Muscle of back (tissue), 11 donors: ENCODE data around the gene CSE1L. TPM values are rescaled to one million over a fixed set of nuclear protein-coding genes. Genes with fewer than 3 reads are reported as not detected.
"Not testable (repeated sequence)": the region's sequence is repeated elsewhere in the genome, so short reads cannot be mapped to it uniquely, and the experiment has no call there.

Experiments
- DNase-seq, 3 donors: peaks; one replicate each; pipeline versions ENCODE4 v3.0.0 to v3.0.0-alpha.2; 2013
- polyA plus RNA-seq, 10 donors: library from polyadenylated mRNA; unstranded; fragments of 120-200 nt; gene quantifications; one replicate each; pipeline ENCODE4 v1.2.1, GENCODE V29; 2013; ENCODE audit not compliant: insufficient read length in 10 of 10

CSE1L gene
- polyA plus RNA-seq, 10 donors = 53.3 to 75.2 (median 64.3) TPM

GRCh38 chr20:49112596-49113274, 66.6 kb downstream of the CSE1L start:
- DNase-seq = no peak

GRCh38 chr20:49115564-49115963, 69.5 kb downstream of the CSE1L start:
- DNase-seq = no peak

GRCh38 chr20:49118307-49118706, 72.2 kb downstream of the CSE1L start:
- DNase-seq = no peak

GRCh38 chr20:49119988-49120387, 73.9 kb downstream of the CSE1L start:
- no peak for DNase-seq

DNA sequence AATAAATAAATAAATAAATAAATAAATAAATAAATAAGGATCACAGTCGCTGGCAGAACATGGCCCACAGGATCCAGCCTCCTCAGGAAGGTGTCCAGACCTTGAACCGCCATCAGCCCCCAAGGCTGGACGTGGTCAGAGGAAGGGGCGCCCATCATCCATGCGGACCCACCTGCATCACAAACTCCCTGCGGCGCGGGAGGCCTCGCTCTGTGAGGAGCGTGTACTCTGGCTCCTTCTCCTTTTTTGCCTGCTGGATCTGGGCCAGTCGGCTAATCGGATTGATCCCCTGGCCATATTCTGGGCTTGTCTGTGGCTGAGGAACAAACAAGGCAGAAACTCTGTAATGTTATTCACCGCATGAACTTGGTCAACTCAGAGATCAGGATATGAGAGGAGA, 76.8 kb downstream of the CSE1L start:
- DNase-seq = no peak

GRCh38 chr20:49123982-49124381, 77.9 kb downstream of the CSE1L start:
- no peak for DNase-seq

- DNase-seq = peak; percentile 61 to 79 (median 69)
Measured at GRCh38 chr20:49132995-49133478, 86.9 kb downstream of the CSE1L start.

- DNase-seq = no peak
Measured at GRCh38 chr20:49133571-49133970, 87.5 kb downstream of the CSE1L start.

DNA sequence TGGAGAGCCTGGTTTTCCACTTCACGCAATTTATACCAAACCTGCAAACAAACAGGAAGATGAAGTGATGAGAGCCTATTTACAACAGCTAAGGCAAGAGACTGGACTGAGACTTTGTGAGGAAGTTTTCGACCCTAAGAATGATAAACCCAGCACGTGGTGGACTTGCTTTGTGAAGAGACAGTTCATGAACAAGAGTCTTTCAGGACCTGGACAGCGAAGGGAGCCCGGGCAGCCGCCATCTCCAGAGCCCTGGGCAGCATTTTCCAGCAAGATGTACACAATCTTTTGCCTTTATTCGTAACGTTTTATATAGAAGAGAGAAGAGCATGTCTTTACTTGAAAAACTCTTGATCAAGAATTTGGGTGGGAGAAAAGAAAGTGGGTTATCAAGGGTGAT, 88.7 kb downstream of the CSE1L start:
- not testable (repeated sequence) for DNase-seq

GRCh38 chr20:49136817-49137571, 90.9 kb downstream of the CSE1L start:
- no peak for DNase-seq

- DNase-seq = no peak
Measured at GRCh38 chr20:49138431-49138830, 92.3 kb downstream of the CSE1L start.

- DNase-seq = no peak
Measured at GRCh38 chr20:49140411-49140810, 94.3 kb downstream of the CSE1L start.

GRCh38 chr20:49140834-49141233, 94.7 kb downstream of the CSE1L start:
- no peak for DNase-seq

Other genes starting within 250 kb of the CSE1L start
- 10 to 100 TPM; 18.4 to 26.9 (median 20.0) TPM for gene PREX1, start 218.3 kb upstream of the CSE1L start, polyA plus RNA-seq
- gene ARFGEF2, start 124.6 kb upstream of the CSE1L start, polyA plus RNA-seq = 10 to 100 TPM; 11.2 to 17.0 (median 14.7) TPM
- gene STAU1, start 142.0 kb downstream of the CSE1L start, polyA plus RNA-seq = 10 to 100 TPM; 51.0 to 63.6 (median 56.0) TPM
- gene DDX27, start 173.1 kb downstream of the CSE1L start, polyA plus RNA-seq = 10 to 100 TPM; 25.5 to 33.6 (median 28.0) TPM
- 10 to 100 TPM in 7 of 10 donors, 1 to 10 TPM in 3; 9.2 to 12.3 (median 10.7) TPM for gene ZNFX1, start 231.7 kb downstream of the CSE1L start, polyA plus RNA-seq